Suppressor macrophage treated with lipopolysaccharide for 1 hour (primary cell): ENCODE measurements around the gene TJP2.
"Not testable (repeated sequence)": the region's sequence is repeated elsewhere in the genome, so short reads cannot be mapped to it uniquely, and the experiment has no call there.

Experiments used
- DNase-seq, 3 donors: peaks; one replicate each; pipeline ENCODE4 v3.0.0-alpha.2; 2020 to 2022

TJP2 gene

GRCh38 chr9:69297300-69297980 is 123.4 kb downstream of the TJP2 start:
- no peak for DNase-seq

DNA sequence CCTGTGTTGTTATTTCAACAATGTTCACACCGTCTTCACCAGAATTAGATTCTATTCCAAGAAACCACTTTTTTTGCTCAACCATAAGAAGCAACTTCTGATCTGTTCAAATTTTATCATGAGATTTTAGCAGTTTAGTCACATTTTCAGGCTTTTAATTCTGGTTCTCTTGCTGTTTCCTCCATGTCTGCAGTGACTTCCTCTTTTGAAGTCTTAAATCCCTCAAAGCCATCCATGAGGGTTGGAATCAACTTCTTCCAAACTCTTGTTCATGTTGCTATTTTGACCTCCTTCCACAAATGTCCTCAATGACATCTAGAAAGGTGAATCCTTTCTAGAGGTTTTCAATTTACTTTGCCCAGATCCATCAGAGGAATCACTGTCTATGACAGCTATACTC is 125.2 kb downstream of the TJP2 start:
- no peak for DNase-seq

DNA sequence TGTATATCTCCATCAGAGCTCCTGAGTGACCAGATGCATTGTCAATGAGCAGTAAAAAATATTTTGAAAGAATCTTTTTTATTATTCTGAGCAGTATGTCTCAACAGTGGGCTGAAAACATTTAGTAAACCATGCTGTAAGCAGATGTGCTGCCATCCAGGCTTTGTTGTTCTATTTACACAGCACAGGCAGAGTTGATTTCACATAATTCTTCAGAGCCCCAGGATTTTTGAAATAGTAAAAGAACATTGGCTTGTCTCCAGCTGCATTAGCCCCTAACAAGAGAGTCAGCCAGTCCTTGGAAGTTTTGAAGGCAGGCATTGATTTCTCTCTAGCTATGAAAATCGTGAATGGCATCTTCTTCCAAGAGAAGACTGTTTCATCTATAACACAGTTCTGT is 125.7 kb downstream of the TJP2 start:
- DNase-seq = no peak

GRCh38 chr9:69303331-69303730 is 129.3 kb downstream of the TJP2 start:
- DNase-seq = no peak

DNA sequence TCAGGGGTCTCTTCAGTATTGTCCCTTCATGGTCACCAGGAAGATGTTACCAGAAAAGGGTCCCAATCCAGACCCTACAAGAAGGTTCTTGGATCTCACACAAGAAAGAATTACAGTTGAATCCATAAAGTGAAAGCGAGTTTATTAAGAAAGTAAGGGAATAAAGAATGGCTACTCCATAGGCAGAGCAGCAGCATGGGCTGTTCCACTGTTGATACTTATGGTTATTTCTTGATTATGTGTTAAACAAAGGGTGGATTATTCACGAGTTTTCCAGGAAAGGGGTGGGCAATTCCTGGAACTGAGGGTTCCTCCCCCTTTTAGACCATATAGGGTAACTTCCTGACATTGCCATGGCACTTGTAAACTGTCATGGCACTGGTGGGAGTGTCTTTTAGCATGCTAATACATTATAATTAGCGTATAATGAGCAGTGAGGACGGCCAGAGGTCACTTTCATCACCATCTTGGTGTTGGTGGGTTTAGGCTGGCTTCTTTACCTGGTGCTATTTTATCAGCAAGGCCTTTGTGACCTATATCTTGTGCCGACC is 132.9 kb downstream of the TJP2 start:
- not testable (repeated sequence) for DNase-seq

GRCh38 chr9:69307446-69308205 is 133.5 kb downstream of the TJP2 start:
- DNase-seq = no peak

DNA sequence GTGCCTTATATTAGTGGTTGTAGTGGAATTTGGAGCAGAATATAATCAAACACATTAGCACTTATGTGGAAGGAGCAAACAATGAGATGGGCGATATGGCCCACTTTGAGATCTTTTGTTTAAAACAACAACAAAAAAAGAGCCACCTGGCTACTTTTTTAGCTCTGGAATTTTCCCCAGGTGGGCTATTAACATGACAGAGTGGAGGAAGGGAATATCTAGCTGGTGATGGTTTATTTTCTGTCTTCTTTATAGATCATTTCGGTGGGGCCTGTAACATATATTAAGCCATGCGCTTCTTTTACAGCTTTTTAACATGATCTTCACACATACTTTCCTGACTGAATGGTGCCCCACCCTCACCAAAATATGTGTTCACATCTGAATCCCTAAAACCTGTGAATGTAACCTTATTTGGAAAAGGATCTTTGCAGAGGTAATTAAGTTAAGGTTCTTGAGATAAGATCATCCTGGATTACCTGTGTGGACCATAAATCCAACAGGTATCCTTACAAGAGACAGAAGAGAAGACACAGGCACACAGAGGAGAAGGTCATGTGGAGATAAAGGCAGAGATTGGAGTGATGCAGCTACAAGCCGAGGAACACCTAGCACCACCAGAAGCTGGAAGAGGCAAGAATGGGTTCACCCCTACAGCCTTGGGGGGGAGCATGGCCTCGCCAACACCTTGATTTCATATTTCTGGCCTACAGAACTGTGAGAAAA is 134.3 kb downstream of the TJP2 start:
- DNase-seq = no peak

DNA sequence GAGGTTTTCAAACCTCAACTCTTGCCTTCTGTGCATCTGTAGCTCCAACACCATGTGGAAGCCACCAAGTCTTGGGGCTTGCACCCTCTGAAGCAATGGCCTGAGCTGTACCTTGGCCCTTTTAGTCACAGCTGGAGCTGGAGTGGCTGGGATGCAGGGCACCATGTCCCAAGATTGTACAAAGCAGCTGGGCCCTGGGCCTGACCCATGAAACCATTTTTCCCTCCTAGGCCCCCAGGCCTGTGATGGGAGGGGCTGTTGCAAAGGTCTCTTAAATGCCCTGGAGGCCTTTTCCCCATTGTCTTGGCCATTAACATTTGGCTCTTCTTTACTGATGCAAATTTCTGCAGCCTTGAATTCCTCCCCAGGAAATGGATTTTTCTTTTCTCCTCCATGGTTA is 139.1 kb downstream of the TJP2 start:
- DNase-seq = no peak

GRCh38 chr9:69314547-69314946 is 140.5 kb downstream of the TJP2 start:
- DNase-seq = no peak

GRCh38 chr9:69317081-69317480 is 143.0 kb downstream of the TJP2 start:
- DNase-seq = no peak

DNA sequence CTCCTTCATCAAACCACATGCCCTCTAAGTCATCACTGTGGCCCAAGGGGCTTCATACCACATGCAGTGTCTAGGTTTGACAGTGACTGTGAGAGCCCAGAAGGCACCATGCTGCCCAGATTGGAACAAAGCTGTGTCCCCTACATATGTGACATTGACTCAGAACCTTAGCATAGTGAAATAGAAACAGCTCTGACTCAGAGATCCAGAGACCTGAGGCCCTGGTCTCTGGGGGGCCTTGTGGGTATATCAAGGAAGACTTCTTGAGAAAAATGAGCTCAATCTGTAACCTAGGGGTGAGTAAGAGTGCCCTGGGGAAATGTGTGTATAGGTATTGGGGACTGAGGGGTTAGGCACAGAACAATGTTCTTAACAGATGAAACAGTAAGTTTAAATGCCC is 143.8 kb downstream of the TJP2 start:
- no peak for DNase-seq

GRCh38 chr9:69319324-69320025 is 145.4 kb downstream of the TJP2 start:
- DNase-seq = no peak

DNA sequence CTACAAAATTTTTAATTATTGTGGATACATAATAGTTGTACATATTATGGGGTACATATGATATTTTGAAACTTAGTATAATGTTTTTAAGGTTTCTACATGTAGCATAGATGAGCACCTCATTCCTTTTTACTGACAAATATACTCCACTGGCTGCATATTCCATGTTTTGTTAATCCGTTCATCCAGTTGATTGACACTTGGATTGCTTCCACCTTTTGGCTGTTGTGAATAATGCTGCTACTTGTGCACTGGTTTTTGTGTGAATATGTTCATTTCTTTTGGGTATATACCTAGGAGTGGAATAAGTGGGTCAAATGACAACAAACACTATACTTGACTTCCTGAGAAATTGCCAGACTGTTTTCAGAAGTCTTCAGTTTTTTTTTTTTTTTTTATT is 148.2 kb downstream of the TJP2 start:
- DNase-seq = no peak

DNA sequence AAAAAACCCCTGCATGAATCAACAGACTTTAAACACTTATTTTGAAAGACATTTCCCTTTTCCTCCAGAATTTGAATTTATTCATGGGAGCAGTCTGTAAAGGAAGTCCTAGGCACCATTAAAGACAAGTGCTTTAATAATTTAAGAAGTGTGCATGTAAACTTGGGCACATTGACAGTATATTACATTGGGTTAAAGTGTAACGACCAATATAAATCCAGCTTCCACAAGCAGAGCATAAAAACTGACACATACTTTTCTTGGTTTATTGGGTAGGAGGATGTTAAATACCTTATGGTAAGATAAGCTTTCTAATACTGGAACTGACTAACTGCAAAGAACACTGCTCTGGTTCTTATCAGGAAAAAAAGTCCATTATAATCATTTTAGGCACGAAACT is 149.8 kb downstream of the TJP2 start:
- DNase-seq = no peak
